PC-9 (cell line): ENCODE results near the gene GRIK3. TPM values are rescaled to one million over a fixed set of nuclear protein-coding genes. Genes with fewer than 3 reads are reported as not detected.

Source experiments
- BruUV-seq: library from RNA; stranded (reverse); fragments of 400-500 nt; replicated peaks from 2 replicates; lab custom pipeline; 2021; lab: Mats Ljungman, UMichigan
- CTCF ChIA-PET: fragments of 300-600 bp; sonication (Branson Sonifier 250); formaldehyde crosslinking; loops from one replicate; lab custom pipeline; 2022; ENCODE audit warnings: antibody characterized with exemption; lab: Charles Lee
- POLR2A ChIA-PET: fragments of 300-600 bp; sonication (Branson Sonifier 250); formaldehyde crosslinking; loops from one replicate; lab custom pipeline; 2022; ENCODE audit warnings: antibody characterized with exemption; ENCODE audit not compliant: unreplicated experiment; lab: Charles Lee
- DNase-seq, 2 experiments: peaks; one replicate each; pipeline versions ENCODE4 v3.0.0 to v3.0.0-alpha.2; 2015 to 2022; ENCODE audit warnings: mixed read lengths in 1 of 2
- H2AFZ ChIP-seq: fragments of 200-600 bp; sonication (generic); 2 replicates; pipeline ENCODE4 v1.8.1; 2017; ENCODE audit warnings: antibody characterized with exemption
- H3F3A ChIP-seq: fragments of 200-600 bp; sonication (generic); 2 replicates; pipeline ENCODE4 v1.8.1; 2017; ENCODE audit warnings: antibody characterized with exemption, mild to moderate bottlenecking, low read depth; ENCODE audit not compliant: insufficient read depth
- H3K27ac ChIP-seq: fragments of 200-600 bp; sonication (generic); 2 replicates; pipeline ENCODE4 v1.6.1; 2016; ENCODE audit warnings: mixed run types
- H3K27me3 ChIP-seq: fragments of 200-600 bp; sonication (generic); 2 replicates; pipeline ENCODE4 v1.6.1; 2016; ENCODE audit warnings: low read depth, mixed run types; ENCODE audit not compliant: insufficient read depth
- H3K36me3 ChIP-seq: fragments of 200-600 bp; sonication (generic); 2 replicates; pipeline ENCODE4 v1.6.1; 2016; ENCODE audit warnings: low read depth, mixed run types
- H3K4me1 ChIP-seq: fragments of 200-600 bp; sonication (generic); replicated peaks from 2 replicates; pipeline ENCODE4 v1.6.1; 2016; ENCODE audit warnings: mixed run types; ENCODE audit not compliant: insufficient read depth
- H3K4me2 ChIP-seq: fragments of 200-600 bp; sonication (generic); 2 replicates; pipeline ENCODE4 v1.6.1; 2017; ENCODE audit warnings: mixed run types
- H3K4me3 ChIP-seq: fragments of 200-600 bp; sonication (generic); 2 replicates; pipeline ENCODE4 v1.6.1; 2016; ENCODE audit warnings: mixed run types
- H3K79me2 ChIP-seq: fragments of 200-600 bp; sonication (generic); 2 replicates; pipeline ENCODE4 v1.6.1; 2017; ENCODE audit warnings: low read depth, mixed run types
- H3K9me2 ChIP-seq: fragments of 200-600 bp; sonication (generic); 2 replicates; pipeline ENCODE4 v1.8.1; 2017; ENCODE audit warnings: mild to moderate bottlenecking; ENCODE audit not compliant: insufficient read depth
- H3K9me3 ChIP-seq: fragments of 200-600 bp; sonication (generic); 2 replicates; pipeline ENCODE4 v1.8.1; 2016; ENCODE audit warnings: low read depth; ENCODE audit not compliant: insufficient read depth
- H4K20me1 ChIP-seq: fragments of 200-600 bp; sonication (generic); 2 replicates; pipeline ENCODE4 v1.8.1; 2017; ENCODE audit not compliant: insufficient read depth
- CTCF ChIP-seq: fragments of 200-600 bp; sonication (generic); conservative IDR thresholded peaks from 2 replicates; pipeline ENCODE4 v1.6.1; 2017; ENCODE audit warnings: mixed run types, antibody characterized with exemption, mild to moderate bottlenecking, moderate library complexity
- EZH2 ChIP-seq: fragments of 200-600 bp; sonication (generic); IDR thresholded peaks from 2 replicates; pipeline ENCODE4 v1.8.0; 2017; ENCODE audit warnings: antibody characterized with exemption, low read depth
- intact Hi-C: fragments of 100-400 bp; cut with micrococcal nuclease; formaldehyde crosslinking; loops from one replicate; pipeline ENCODE4 v1.10.0; 2022; ENCODE audit not compliant: unreplicated experiment
- total RNA-seq: library from RNA; stranded (reverse); gene quantifications from 2 replicates; pipeline ENCODE4 v1.2.3, GENCODE V29; 2021

The GRIK3 gene
- total RNA-seq, 1 experiment from 2014 or later: not detected

- intact Hi-C loops: no loop called here
- H3K9me2 ChIP-seq: no peaks in the 10 kb centered on the region
- BruUV-seq: no TSS peak
- DNase-seq: no peak
- no peak overlapping the region for H3K4me3 ChIP-seq
- no peaks in the 10 kb centered on the region for H3K9me3 ChIP-seq
- no peak overlapping the region for H3K27ac ChIP-seq
- CTCF ChIA-PET: no interaction called here
- no peaks in the 10 kb centered on the region for H3F3A ChIP-seq
- H2AFZ ChIP-seq: no peak overlapping the region
- no peaks in the 10 kb centered on the region for H3K79me2 ChIP-seq
- TF ChIP-seq EZH2 (no peak), CTCF (no peak)
- H4K20me1 ChIP-seq: no peaks in the 10 kb centered on the region
- H3K27me3 ChIP-seq: peaks cover 62% of the 10 kb centered on the region
- H3K4me2 ChIP-seq: no peak overlapping the region
- POLR2A ChIA-PET: no interaction called here
- no peaks in the 10 kb centered on the region for H3K4me1 ChIP-seq
- H3K36me3 ChIP-seq: no peaks in the 10 kb centered on the region
Observed at GRCh38 chr1:36858553-36858952, 175.8 kb downstream of the GRIK3 start.

GRCh38 chr1:36857754-36858153 is 176.6 kb downstream of the GRIK3 start:
- Histone ChIP-seq H3K4me1 (no peaks in the 10 kb centered on the region), H3K4me2 (no peak overlapping the region), H3F3A (no peaks in the 10 kb centered on the region), H3K9me3 (no peaks in the 10 kb centered on the region), H2AFZ (no peak overlapping the region), H3K36me3 (no peaks in the 10 kb centered on the region), H3K79me2 (no peaks in the 10 kb centered on the region), H3K4me3 (no peak overlapping the region), H3K9me2 (no peaks in the 10 kb centered on the region), H4K20me1 (no peaks in the 10 kb centered on the region), H3K27ac (no peak overlapping the region), H3K27me3 (peaks cover 69% of the 10 kb centered on the region)
- DNase-seq: no peak
- POLR2A ChIA-PET: interaction anchor here (0.6 kb wide), 1 partner anchor 696 kb away, joined by 5 read pairs; no protein-coding TSS in a partner anchor
- TF ChIP-seq CTCF: no peak
- no peak for TF ChIP-seq EZH2
- CTCF ChIA-PET: no interaction called here
- intact Hi-C loops: no loop called here
- no TSS peak for BruUV-seq

DNA sequence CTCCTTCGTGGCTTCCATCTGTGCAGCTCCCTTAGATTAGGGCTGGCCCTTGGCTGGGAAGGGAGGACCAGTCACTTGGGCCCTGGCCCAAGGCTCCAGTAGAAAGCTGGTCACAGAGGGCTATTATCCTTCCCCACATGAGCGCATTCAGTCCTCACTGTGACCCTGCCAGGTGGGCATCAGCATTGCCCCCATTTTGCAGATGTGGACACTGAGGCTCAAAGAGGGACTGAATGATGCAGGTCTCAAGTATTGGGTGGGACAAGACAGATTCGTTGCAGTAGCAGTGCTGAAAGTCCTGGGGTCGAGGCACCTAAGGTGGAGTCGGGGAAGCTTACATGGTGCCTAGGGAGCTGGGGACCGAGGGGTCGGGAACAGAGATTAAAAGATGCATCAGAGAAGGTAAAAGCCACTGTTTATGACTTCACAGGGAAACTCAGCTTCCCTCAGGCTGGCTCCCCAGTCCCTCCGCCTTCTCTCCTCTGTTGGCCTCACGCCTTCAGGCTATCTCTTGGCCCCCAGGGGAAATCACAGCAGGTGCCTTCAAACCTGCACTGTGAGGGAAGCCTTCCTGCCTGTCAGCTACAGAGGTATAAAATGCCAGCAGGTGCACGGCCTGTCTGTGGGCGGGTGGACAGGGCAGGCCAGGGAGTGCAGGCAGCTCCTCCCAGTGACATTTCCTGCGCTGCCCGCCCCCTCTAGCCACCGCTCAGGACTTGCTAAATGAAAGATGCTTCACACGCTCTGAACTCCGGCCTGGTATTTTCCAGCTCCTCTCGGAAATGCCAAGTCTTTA is 178.4 kb downstream of the GRIK3 start:
- Histone ChIP-seq H2AFZ (no peak overlapping the region), H3F3A (no peaks in the 10 kb centered on the region), H4K20me1 (no peaks in the 10 kb centered on the region), H3K4me1 (no peaks in the 10 kb centered on the region), H3K79me2 (no peaks in the 10 kb centered on the region), H3K9me3 (no peaks in the 10 kb centered on the region), H3K27me3 (peaks cover 87% of the 10 kb centered on the region), H3K27ac (no peak overlapping the region), H3K9me2 (no peaks in the 10 kb centered on the region), H3K4me3 (no peak overlapping the region), H3K4me2 (no peak overlapping the region), H3K36me3 (no peaks in the 10 kb centered on the region)
- POLR2A ChIA-PET: no interaction called here
- TF ChIP-seq EZH2 (no peak), CTCF (no peak)
- no TSS peak for BruUV-seq
- intact Hi-C loops: no loop called here
- CTCF ChIA-PET: no interaction called here
- DNase-seq: peak in 1 of 2 experiments; percentile 63
